Lower leg skin (tissue), 4 donors: ENCODE data around the gene KNSTRN. TPM values are rescaled to one million over a fixed set of nuclear protein-coding genes. Genes with fewer than 3 reads are reported as not detected.

Experiments
- DNase-seq, 2 donors: peaks; one replicate each; pipeline ENCODE4 v3.0.0-alpha.2; 2019; ENCODE audit warnings: low spot score in 2 of 2
- H3K4me3 ChIP-seq: fragments of 200-600 bp; sonication (generic); 2 replicates; pipeline ENCODE4 v1.5.1; 2017; ENCODE audit warnings: mild to moderate bottlenecking, low read depth; ENCODE audit not compliant: poor library complexity, severe bottlenecking
- POLR2A ChIP-seq, 2 donors: fragments of 450-650 bp; IDR thresholded peaks; one replicate each; pipeline ENCODE4 v1.6.1; 2016 to 2017; ENCODE audit warnings: antibody characterized with exemption in 2 of 2, mild to moderate bottlenecking in 1 of 2, moderate library complexity in 1 of 2
- WGBS, 2 donors: methylation state at CpG; one replicate each; pipeline ENCODE4 v1.1.5; 2018; 5-methylcytosine and 5-hydroxymethylcytosine counted together
- intact Hi-C: fragments of 100-400 bp; cut with DNase I; formaldehyde crosslinking; loops from one replicate; pipeline ENCODE4 v1.15.0; 2023; ENCODE audit warnings: low total_unique reads
- total RNA-seq, 4 donors: library from RNA; depleted of rRNA; stranded (reverse); fragments of >200 nt; gene quantifications; one replicate each; pipeline ENCODE4 v1.1.0, GENCODE V29; 2016
- TF ChIP-seq, protein P1 (sequence below), 3 donors: fragments of 450-650 bp; IDR thresholded peaks; one replicate each; pipeline ENCODE4 v1.5.1; 2016; ENCODE audit warnings: antibody characterized with exemption in 3 of 3, mild to moderate bottlenecking in 3 of 3, moderate library complexity in 2 of 3

The KNSTRN gene, protein sequence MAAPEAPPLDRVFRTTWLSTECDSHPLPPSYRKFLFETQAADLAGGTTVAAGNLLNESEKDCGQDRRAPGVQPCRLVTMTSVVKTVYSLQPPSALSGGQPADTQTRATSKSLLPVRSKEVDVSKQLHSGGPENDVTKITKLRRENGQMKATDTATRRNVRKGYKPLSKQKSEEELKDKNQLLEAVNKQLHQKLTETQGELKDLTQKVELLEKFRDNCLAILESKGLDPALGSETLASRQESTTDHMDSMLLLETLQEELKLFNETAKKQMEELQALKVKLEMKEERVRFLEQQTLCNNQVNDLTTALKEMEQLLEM
- total RNA-seq, result 10 to 100 TPM in 3 of 4 donors, 1 to 10 TPM in 1; 7.6 to 24.8 (median 13.1) TPM

DNA sequence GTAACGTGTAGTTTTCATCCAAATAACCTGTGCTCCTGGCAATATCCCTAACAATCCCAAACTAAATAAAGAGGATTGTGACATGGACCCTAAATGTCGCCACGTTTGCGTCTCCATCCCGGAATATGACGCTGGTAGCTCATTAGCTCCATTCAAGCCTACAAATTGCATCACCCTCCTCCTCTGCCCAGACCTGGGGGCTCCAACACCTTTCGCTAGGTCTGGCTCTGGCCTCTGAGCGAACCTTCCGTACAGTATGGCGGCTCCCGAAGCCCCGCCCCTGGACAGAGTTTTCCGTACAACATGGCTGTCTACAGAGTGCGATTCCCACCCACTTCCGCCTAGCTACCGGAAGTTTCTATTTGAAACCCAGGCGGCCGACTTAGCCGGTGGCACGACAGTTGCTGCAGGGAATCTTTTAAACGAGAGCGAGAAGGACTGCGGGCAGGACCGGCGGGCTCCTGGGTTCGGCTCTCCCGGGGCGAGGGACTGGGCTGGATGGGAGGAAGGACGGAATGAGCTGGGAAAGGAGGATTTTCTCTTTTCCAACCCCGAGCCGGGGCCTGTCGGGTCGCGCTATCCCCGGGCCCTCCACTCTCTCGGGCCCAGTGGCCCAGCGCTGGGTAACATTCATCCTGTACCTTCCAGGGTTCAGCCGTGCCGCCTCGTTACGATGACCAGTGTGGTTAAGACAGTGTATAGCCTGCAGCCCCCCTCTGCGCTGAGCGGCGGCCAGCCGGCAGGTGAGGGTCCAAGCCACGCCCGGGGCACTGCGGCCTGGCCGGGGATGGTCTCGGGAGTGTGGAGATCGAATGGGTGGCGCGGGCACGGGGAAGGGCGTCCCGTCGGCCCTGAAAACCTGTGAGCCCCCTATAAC, at the start of gene KNSTRN:
Gene KNSTRN, plus strand, starts transcription at position 142 of the 877 bp plus-strand sequence. Its CDS starts 115 bp downstream, at position 257.
- DNase-seq, result peak; percentile 92 to 98
- TF ChIP-seq, protein P1, sequence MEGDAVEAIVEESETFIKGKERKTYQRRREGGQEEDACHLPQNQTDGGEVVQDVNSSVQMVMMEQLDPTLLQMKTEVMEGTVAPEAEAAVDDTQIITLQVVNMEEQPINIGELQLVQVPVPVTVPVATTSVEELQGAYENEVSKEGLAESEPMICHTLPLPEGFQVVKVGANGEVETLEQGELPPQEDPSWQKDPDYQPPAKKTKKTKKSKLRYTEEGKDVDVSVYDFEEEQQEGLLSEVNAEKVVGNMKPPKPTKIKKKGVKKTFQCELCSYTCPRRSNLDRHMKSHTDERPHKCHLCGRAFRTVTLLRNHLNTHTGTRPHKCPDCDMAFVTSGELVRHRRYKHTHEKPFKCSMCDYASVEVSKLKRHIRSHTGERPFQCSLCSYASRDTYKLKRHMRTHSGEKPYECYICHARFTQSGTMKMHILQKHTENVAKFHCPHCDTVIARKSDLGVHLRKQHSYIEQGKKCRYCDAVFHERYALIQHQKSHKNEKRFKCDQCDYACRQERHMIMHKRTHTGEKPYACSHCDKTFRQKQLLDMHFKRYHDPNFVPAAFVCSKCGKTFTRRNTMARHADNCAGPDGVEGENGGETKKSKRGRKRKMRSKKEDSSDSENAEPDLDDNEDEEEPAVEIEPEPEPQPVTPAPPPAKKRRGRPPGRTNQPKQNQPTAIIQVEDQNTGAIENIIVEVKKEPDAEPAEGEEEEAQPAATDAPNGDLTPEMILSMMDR (IDR thresholded peaks at IDR 0.05), result no peak
- TF ChIP-seq POLR2A (IDR thresholded peaks at IDR 0.05), result no peak
- 4% methylated on average over 56 to 57 of the region's 57 CpGs for WGBS, 2 donors
- intact Hi-C loops, result no loop called here
- peak within 1 kb of the TSS; percentile 81 for H3K4me3 ChIP-seq

DNA sequence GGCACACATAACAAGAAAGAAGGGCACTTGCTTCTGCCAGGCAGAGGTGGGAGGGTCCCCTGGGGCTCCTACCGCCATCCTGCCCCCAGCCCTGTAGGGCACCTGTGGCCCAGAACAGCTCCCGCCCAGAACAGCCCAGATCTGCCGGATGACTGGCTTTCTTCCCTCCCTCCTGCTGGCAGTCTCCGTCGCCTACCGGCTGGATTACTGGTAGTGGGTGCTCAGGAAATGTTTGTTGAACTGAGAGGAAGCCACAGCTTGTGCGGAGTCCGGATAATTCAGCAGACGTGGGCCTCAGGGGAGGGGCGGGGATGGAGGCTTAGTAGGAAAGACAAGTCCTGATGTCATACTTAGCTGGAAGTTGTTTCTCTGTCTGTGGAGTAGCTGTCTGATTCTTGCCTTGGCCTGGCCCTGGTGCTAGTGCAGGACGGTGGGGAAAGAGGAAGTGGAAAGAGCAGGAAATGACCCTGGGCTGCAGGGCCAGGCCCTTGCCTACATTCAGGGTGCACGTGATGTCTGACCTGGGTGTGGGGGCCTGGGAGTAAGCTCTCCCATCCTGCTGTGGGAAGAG, 48.5 kb upstream of the KNSTRN start:
- TF ChIP-seq, protein P1 (IDR thresholded peaks at IDR 0.05), result no peak
- no peak for TF ChIP-seq POLR2A (IDR thresholded peaks at IDR 0.05)
- H3K4me3 ChIP-seq, result no peak overlapping the region
- intact Hi-C loops, result no loop called here

DNA sequence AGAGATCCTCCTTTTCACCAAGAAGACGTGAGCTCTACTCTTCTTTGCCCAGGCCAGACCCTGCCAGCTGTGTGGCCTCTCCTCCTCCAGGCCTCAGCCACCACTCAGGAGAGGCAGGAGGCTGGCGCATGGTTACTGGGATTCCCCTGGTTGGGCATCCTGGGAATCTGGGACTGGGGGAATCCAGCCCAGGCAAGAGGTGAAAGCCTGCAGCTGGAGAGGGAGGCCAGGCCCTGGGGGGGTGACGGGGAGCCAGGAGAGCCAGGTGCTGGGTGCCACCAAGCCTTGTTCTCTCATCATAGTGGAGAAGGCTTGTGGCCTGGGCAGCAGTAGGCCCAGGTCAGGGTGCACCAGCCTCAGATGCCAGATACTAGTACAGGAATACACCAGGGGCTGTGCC, 48.0 kb upstream of the KNSTRN start:
- no peak overlapping the region for H3K4me3 ChIP-seq
- no peak for DNase-seq
- no peak for TF ChIP-seq POLR2A (IDR thresholded peaks at IDR 0.05)
- TF ChIP-seq, protein P1 (IDR thresholded peaks at IDR 0.05), result no peak
- intact Hi-C loops, result no loop called here
- WGBS, 2 donors, result 51 to 63% methylated on average over 3 of the region's 3 CpGs

More for the DNA sequence above, 48.5 kb upstream of the KNSTRN start:
- 25 to 35% methylated on average over 12 of the region's 12 CpGs for WGBS, 2 donors
- DNase-seq, result peak; percentile 57 to 91

DNA sequence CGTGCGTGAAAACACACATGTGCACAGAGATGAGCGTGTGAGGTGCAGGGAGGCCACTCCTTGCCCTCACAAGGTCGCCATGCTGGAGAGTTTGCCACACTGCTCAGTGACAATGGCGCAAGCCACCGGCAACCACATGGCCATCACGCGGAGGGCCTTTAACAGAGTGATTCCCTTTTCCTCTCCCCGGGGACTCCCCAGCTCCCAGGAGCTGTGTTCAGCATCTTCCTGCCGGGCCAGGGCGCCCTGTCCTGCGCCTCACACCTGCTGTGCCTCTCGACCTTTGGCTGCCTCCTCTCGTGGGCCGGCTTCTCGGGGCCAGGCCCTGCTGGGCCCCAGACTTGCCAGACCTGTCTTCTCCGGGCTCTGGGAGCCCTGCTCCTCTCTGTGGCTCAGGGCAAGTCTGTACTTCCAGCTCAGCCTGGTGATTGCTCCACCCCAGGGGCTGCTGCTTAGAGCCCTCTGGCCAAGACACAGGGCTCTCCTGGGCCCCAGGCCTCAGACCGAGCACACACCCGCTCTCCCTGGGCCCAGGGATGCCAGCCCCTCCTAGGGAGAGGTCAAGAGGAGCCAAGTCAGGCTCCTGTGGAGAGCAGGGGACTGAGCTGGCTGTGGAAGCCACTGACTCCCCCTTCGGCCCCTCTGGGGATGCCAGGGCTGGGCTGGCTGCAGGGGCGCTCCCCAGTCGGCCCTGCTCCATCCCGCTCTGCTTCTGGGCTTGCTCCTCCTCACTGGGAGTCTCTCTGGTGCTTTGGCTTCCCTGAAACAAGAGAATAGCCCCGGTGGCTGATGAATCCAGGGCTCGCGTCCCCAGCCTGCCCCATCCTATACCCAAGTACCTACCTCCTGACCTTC, 47.4 kb upstream of the KNSTRN start:
- TF ChIP-seq, protein P1 (IDR thresholded peaks at IDR 0.05), result no peak
- TF ChIP-seq POLR2A (IDR thresholded peaks at IDR 0.05), result no peak
- intact Hi-C loops, result no loop called here
- no peak overlapping the region for H3K4me3 ChIP-seq
- 72 to 82% methylated on average over 23 to 25 of the region's 26 CpGs for WGBS, 2 donors
- DNase-seq, result peak in 1 of 2 donors; percentile 85
